GM21360 (cell line): ENCODE data around the gene SDK1.

ENCODE experiments used
- ATAC-seq: cut with Tn5 transposase; IDR thresholded peaks from one replicate; pipeline ENCODE4 v1.9.1; 2021; ENCODE audit warnings: mild to moderate bottlenecking, moderate library complexity; ENCODE audit not compliant: unreplicated experiment

Gene SDK1

GRCh38 chr7:4006687-4007086, 705.6 kb downstream of the SDK1 start:
- no peak for ATAC-seq

- no peak for ATAC-seq
Measured at GRCh38 chr7:4009211-4010060, 708.4 kb downstream of the SDK1 start.

- ATAC-seq: no peak
Measured at GRCh38 chr7:4010061-4010605, 709.1 kb downstream of the SDK1 start.

GRCh38 chr7:4010923-4011656, 710.0 kb downstream of the SDK1 start:
- no peak for ATAC-seq

GRCh38 chr7:4013793-4014192, 712.7 kb downstream of the SDK1 start:
- ATAC-seq: no peak

- ATAC-seq: no peak
Measured at GRCh38 chr7:4014346-4015050, 713.4 kb downstream of the SDK1 start.

- ATAC-seq: no peak
Measured at GRCh38 chr7:4015371-4015770, 714.3 kb downstream of the SDK1 start.

- no peak for ATAC-seq
Measured at GRCh38 chr7:4015996-4016395, 714.9 kb downstream of the SDK1 start.

- no peak for ATAC-seq
Measured at GRCh38 chr7:4017081-4017480, 716.0 kb downstream of the SDK1 start.

GRCh38 chr7:4017785-4018184, 716.7 kb downstream of the SDK1 start:
- ATAC-seq: no peak

- no peak for ATAC-seq
Measured at GRCh38 chr7:4018601-4019316, 717.7 kb downstream of the SDK1 start.

GRCh38 chr7:4020086-4020485, 719.0 kb downstream of the SDK1 start:
- ATAC-seq: no peak

- ATAC-seq: no peak
Measured at GRCh38 chr7:4021413-4021812, 720.4 kb downstream of the SDK1 start.

GRCh38 chr7:4022265-4022664, 721.2 kb downstream of the SDK1 start:
- ATAC-seq: no peak

GRCh38 chr7:4023502-4023901, 722.5 kb downstream of the SDK1 start:
- ATAC-seq: no peak

GRCh38 chr7:4024133-4024532, 723.1 kb downstream of the SDK1 start:
- no peak for ATAC-seq

GRCh38 chr7:4024806-4025205, 723.8 kb downstream of the SDK1 start:
- ATAC-seq: no peak

GRCh38 chr7:4025210-4025609, 724.2 kb downstream of the SDK1 start:
- ATAC-seq: no peak

GRCh38 chr7:4025694-4026615, 724.9 kb downstream of the SDK1 start:
- ATAC-seq: no peak
